T-cell (primary cell): Measurements from ENCODE around the gene SCRT2. TPM values are rescaled to one million over a fixed set of nuclear protein-coding genes. Genes with fewer than 3 reads are reported as not detected.

Experiments used
- ATAC-seq, 4 experiments: fragments of 200-7000 bp in 3 of 4; fragments of 150-1000 bp in 1 of 4; cut with Tn5 transposase; replicated peaks in 1 of 4; 1 replicate in 3 of 4; 2 replicates in 1 of 4; pipeline ENCODE4 v1.10.0; 2021; ENCODE audit warnings: moderate library complexity in 3 of 4, mild to moderate bottlenecking in 2 of 4, moderate number of reproducible peaks in 1 of 4
- CTCF ChIA-PET, 2 donors: fragments of 300-600 bp; sonication (Branson Sonifier 250); formaldehyde crosslinking; loops; one replicate each; lab custom pipeline; 2022; ENCODE audit warnings: antibody characterized with exemption in 2 of 2; lab: Charles Lee
- POLR2A ChIA-PET, 2 donors: fragments of 300-600 bp; sonication (Branson Sonifier 250); formaldehyde crosslinking; loops; one replicate each; lab custom pipeline; 2022; ENCODE audit warnings: antibody characterized with exemption in 2 of 2; lab: Charles Lee
- DNase-seq, 35 experiments: peaks; one replicate each; pipeline versions ENCODE4 v3.0.0 to v3.0.0-alpha.2; 2013 to 2023
- H3K27ac ChIP-seq: one replicate; pipeline ENCODE4 v1.5.1; 2013; ENCODE audit warnings: low read length
- H3K27me3 ChIP-seq, 2 experiments: replicated peaks in 1 of 2; 1 replicate in 1 of 2; 2 replicates in 1 of 2; pipeline versions ENCODE4 v1.6.1 to v1.7.0; 2013; ENCODE audit warnings: low read length in 1 of 2, mixed read lengths in 1 of 2; ENCODE audit not compliant: control insufficient read depth in 2 of 2, insufficient read depth in 2 of 2; ENCODE audit errors: extremely low read depth in 1 of 2
- H3K36me3 ChIP-seq, 2 donors: 1 replicate in 1 of 2; 2 replicates in 1 of 2; pipeline versions ENCODE4 v1.6.1 to v1.7.0; 2013; ENCODE audit warnings: low read length in 1 of 2; ENCODE audit not compliant: control insufficient read depth in 2 of 2, insufficient read depth in 1 of 2; ENCODE audit errors: extremely low read depth in 1 of 2
- H3K4me1 ChIP-seq, 2 experiments: 1 replicate in 1 of 2; 2 replicates in 1 of 2; pipeline versions ENCODE4 v1.6.1 to v1.7.0; 2013; ENCODE audit warnings: low read length in 2 of 2, mixed read lengths in 1 of 2; ENCODE audit not compliant: insufficient read depth in 2 of 2, control insufficient read depth in 1 of 2; ENCODE audit errors: extremely low read depth in 1 of 2
- H3K4me3 ChIP-seq, 2 donors: 1 replicate in 1 of 2; 2 replicates in 1 of 2; pipeline versions ENCODE4 v1.5.1 to v1.7.0; 2013; ENCODE audit warnings: mild to moderate bottlenecking in 2 of 2, low read length in 1 of 2, moderate library complexity in 1 of 2; ENCODE audit not compliant: control insufficient read depth in 1 of 2; ENCODE audit errors: extremely low read depth in 1 of 2
- H3K9me3 ChIP-seq: 2 replicates; pipeline ENCODE4 v1.7.0; 2013
- H3K27ac Mint-ChIP-seq, 2 donors: one replicate each; pipeline ENCODE4 v1.8.0; 2020 to 2021; ENCODE audit warnings: mild to moderate bottlenecking in 2 of 2, mixed read lengths in 2 of 2
- H3K27me3 Mint-ChIP-seq, 2 donors: one replicate each; pipeline ENCODE4 v1.8.0; 2021 to 2022; ENCODE audit warnings: mixed read lengths in 2 of 2
- H3K36me3 Mint-ChIP-seq: one replicate; pipeline ENCODE4 v1.8.0; 2021; ENCODE audit warnings: mixed read lengths
- H3K4me1 Mint-ChIP-seq, 3 donors: one replicate each; pipeline ENCODE4 v1.8.0; 2020 to 2022; ENCODE audit warnings: mixed read lengths in 3 of 3, mild to moderate bottlenecking in 1 of 3
- H3K4me3 Mint-ChIP-seq, 3 donors: one replicate each; pipeline ENCODE4 v1.8.0; 2020 to 2022; ENCODE audit warnings: mild to moderate bottlenecking in 3 of 3, mixed read lengths in 3 of 3, moderate library complexity in 3 of 3
- H3K9me3 Mint-ChIP-seq, 3 donors: one replicate each; pipeline ENCODE4 v1.8.0; 2020 to 2022; ENCODE audit warnings: mixed read lengths in 3 of 3
- WGBS: methylation state at CpG from one replicate; pipeline ENCODE4 v1.1.5; 2013; ENCODE audit warnings: missing lambda C conversion rate; ENCODE audit not compliant: insufficient coverage; 5-methylcytosine and 5-hydroxymethylcytosine counted together
- total RNA-seq, 35 experiments: library from RNA in 6 of 35; stranded (reverse) in 6 of 35; fragments of 120-200 nt in 1 of 35; gene quantifications; one replicate each; pipeline versions ENCODE4 v1.2.1 to v1.2.4 and lab custom pipeline; 2013 to 2026

Gene SCRT2
- total RNA-seq, 5 donors from 2014 or later (not counting 1 experiment from before 2014, with no cell fraction given) = not detected

GRCh38 chr20:622161-622560 is 53.4 kb downstream of the SCRT2 start:
- Histone ChIP-seq H3K4me3 (no peak overlapping the region), H3K4me1 (no peaks in the 10 kb centered on the region), H3K27ac (no peak overlapping the region), H3K36me3 (no peaks in the 10 kb centered on the region), H3K27me3 (peaks cover 0 to 32% of the 10 kb centered on the region in 2 experiments), H3K9me3 (no peaks in the 10 kb centered on the region)
- Mint-ChIP-seq H3K4me3 (no peak overlapping the region), H3K27ac (no peak overlapping the region), H3K4me1 (no peaks in the 10 kb centered on the region), H3K9me3 (peaks cover 9 to 20% (median 10%) of the 10 kb centered on the region in 3 donors), H3K36me3 (peaks cover 3% of the 10 kb centered on the region), H3K27me3 (peaks cover 55 to 60% of the 10 kb centered on the region in 2 donors)
- WGBS = 42% methylated on average over 5 of the region's 7 CpGs
- CTCF ChIA-PET = no interaction called here
- ATAC-seq = no peak
- POLR2A ChIA-PET = no interaction called here
- DNase-seq = no peak

- WGBS = 73% methylated on average over 3 of the region's 5 CpGs
- H3K27me3 Mint-ChIP-seq = peaks cover 55 to 64% of the 10 kb centered on the region in 2 donors
- no peaks in the 10 kb centered on the region for H3K4me1 Mint-ChIP-seq
Observed at GRCh38 chr20:621125-621756, 54.4 kb downstream of the SCRT2 start.

GRCh38 chr20:620246-620645 is 55.4 kb downstream of the SCRT2 start:
- no peak overlapping the region for H3K27ac Mint-ChIP-seq
- H3K4me1 Mint-ChIP-seq = no peaks in the 10 kb centered on the region
- ATAC-seq (no peak), DNase-seq (no peak)
- peaks cover 3% of the 10 kb centered on the region for H3K36me3 Mint-ChIP-seq
- no peak overlapping the region for H3K4me3 Mint-ChIP-seq
- CTCF ChIA-PET = no interaction called here
- WGBS = 39% methylated on average over 5 of the region's 7 CpGs
- peaks cover 9 to 18% (median 10%) of the 10 kb centered on the region in 3 donors for H3K9me3 Mint-ChIP-seq
- peaks cover 59 to 67% of the 10 kb centered on the region in 2 donors for H3K27me3 Mint-ChIP-seq
- Histone ChIP-seq H3K9me3 (no peaks in the 10 kb centered on the region), H3K4me3 (no peak overlapping the region), H3K27ac (no peak overlapping the region), H3K36me3 (no peaks in the 10 kb centered on the region), H3K27me3 (peaks cover 0 to 35% of the 10 kb centered on the region in 2 experiments), H3K4me1 (no peaks in the 10 kb centered on the region)
- POLR2A ChIA-PET = no interaction called here

More at GRCh38 chr20:621125-621756, 54.4 kb downstream of the SCRT2 start:
- Histone ChIP-seq H3K36me3 (no peaks in the 10 kb centered on the region), H3K27me3 (peaks cover 0 to 32% of the 10 kb centered on the region in 2 experiments), H3K27ac (no peak overlapping the region), H3K4me3 (no peak overlapping the region), H3K9me3 (no peaks in the 10 kb centered on the region), H3K4me1 (no peaks in the 10 kb centered on the region)
- CTCF ChIA-PET = no interaction called here
- no peak for ATAC-seq
- Mint-ChIP-seq H3K9me3 (peaks cover 9 to 20% (median 10%) of the 10 kb centered on the region in 3 donors), H3K4me3 (no peak overlapping the region), H3K27ac (no peak overlapping the region), H3K36me3 (peaks cover 3% of the 10 kb centered on the region)
- POLR2A ChIA-PET = no interaction called here
- no peak for DNase-seq

- Histone ChIP-seq H3K4me3 (no peak overlapping the region), H3K27me3 (peaks cover 0 to 40% of the 10 kb centered on the region in 2 experiments), H3K27ac (no peak overlapping the region), H3K36me3 (no peaks in the 10 kb centered on the region), H3K9me3 (no peaks in the 10 kb centered on the region), H3K4me1 (no peaks in the 10 kb centered on the region)
- DNase-seq (no peak), ATAC-seq (no peak)
- Mint-ChIP-seq H3K4me3 (no peak overlapping the region), H3K27me3 (peaks cover 64 to 74% of the 10 kb centered on the region in 2 donors), H3K27ac (no peak overlapping the region), H3K4me1 (no peaks in the 10 kb centered on the region), H3K36me3 (peaks cover 3% of the 10 kb centered on the region), H3K9me3 (peaks cover 7 to 13% (median 10%) of the 10 kb centered on the region in 3 donors)
- ChIA-PET CTCF (no interaction called here), POLR2A (no interaction called here)
- WGBS = 74% methylated on average over 5 of the region's 5 CpGs
Observed at GRCh38 chr20:618980-619379, 56.6 kb downstream of the SCRT2 start.

- Histone ChIP-seq H3K4me1 (no peaks in the 10 kb centered on the region), H3K27me3 (peaks cover 0 to 40% of the 10 kb centered on the region in 2 experiments), H3K27ac (no peak overlapping the region), H3K4me3 (no peak overlapping the region), H3K9me3 (no peaks in the 10 kb centered on the region), H3K36me3 (no peaks in the 10 kb centered on the region)
- POLR2A ChIA-PET = no interaction called here
- DNase-seq (no peak), ATAC-seq (no peak)
- peaks cover 3% of the 10 kb centered on the region for H3K36me3 Mint-ChIP-seq
- peaks cover 7 to 13% (median 10%) of the 10 kb centered on the region in 3 donors for H3K9me3 Mint-ChIP-seq
- 58% methylated on average over 4 of the region's 4 CpGs for WGBS
- H3K4me1 Mint-ChIP-seq = no peaks in the 10 kb centered on the region
- H3K4me3 Mint-ChIP-seq = no peak overlapping the region
- H3K27ac Mint-ChIP-seq = no peak overlapping the region
- CTCF ChIA-PET = no interaction called here
- peaks cover 68 to 77% of the 10 kb centered on the region in 2 donors for H3K27me3 Mint-ChIP-seq
Observed at GRCh38 chr20:617934-618690, 57.5 kb downstream of the SCRT2 start.

- H3K27ac Mint-ChIP-seq = no peak overlapping the region
- peaks cover 0 to 5% of the 10 kb centered on the region in 2 experiments for H3K4me1 ChIP-seq
- H3K36me3 ChIP-seq = no peaks in the 10 kb centered on the region
- H3K36me3 Mint-ChIP-seq = peaks cover 3% of the 10 kb centered on the region
- peaks cover 0 to 43% of the 10 kb centered on the region in 2 experiments for H3K27me3 ChIP-seq
- H3K9me3 ChIP-seq = no peaks in the 10 kb centered on the region
- WGBS = no CpG with 5 or more reads among the region's 4 CpGs
- CTCF ChIA-PET = no interaction called here
- peaks cover 7 to 13% (median 10%) of the 10 kb centered on the region in 3 donors for H3K9me3 Mint-ChIP-seq
- H3K27ac ChIP-seq = no peak overlapping the region
- DNase-seq (no peak), ATAC-seq (no peak)
- peaks cover 12 to 14% (median 12%) of the 10 kb centered on the region in 3 donors for H3K4me1 Mint-ChIP-seq
- no peak overlapping the region for H3K4me3 ChIP-seq
- no peak overlapping the region for H3K4me3 Mint-ChIP-seq
- POLR2A ChIA-PET = no interaction called here
- peaks cover 69 to 77% of the 10 kb centered on the region in 2 donors for H3K27me3 Mint-ChIP-seq
Observed at GRCh38 chr20:615514-615913, 60.1 kb downstream of the SCRT2 start.
